Posterior cingulate gyrus (tissue), 11 donors: ENCODE results near the gene KIF21A.

ENCODE experiments used
- DNase-seq, 10 donors: peaks; one replicate each; pipeline versions ENCODE4 v3.0.0 to v3.0.0-alpha.2; 2020 to 2021; ENCODE audit warnings: mixed read lengths in 3 of 10
- intact Hi-C: fragments of 100-400 bp; cut with DNase I; formaldehyde crosslinking; loops from one replicate; pipeline ENCODE4 v1.15.1; 2023

The KIF21A gene

GRCh38 chr12:39354955-39355354 is 88.0 kb downstream of the KIF21A start:
- intact Hi-C loops: no loop called here
- no peak for DNase-seq

- DNase-seq: no peak
- intact Hi-C loops: no loop called here
These were observed 90.4 kb downstream of the KIF21A start for GRCh38 chr12:39352471-39353017.

GRCh38 chr12:39351153-39351552 is 91.8 kb downstream of the KIF21A start:
- intact Hi-C loops: no loop called here
- no peak for DNase-seq

GRCh38 chr12:39348941-39349626 is 93.8 kb downstream of the KIF21A start:
- no peak for DNase-seq
- intact Hi-C loops: loop anchor here (10.0 kb wide), 1 partner anchor 46 kb away; no protein-coding TSS in a partner anchor

GRCh38 chr12:39348523-39348922 is 94.4 kb downstream of the KIF21A start:
- intact Hi-C loops: loop anchor here (10.0 kb wide), 1 partner anchor 46 kb away; no protein-coding TSS in a partner anchor
- DNase-seq: no peak

- DNase-seq: no peak
- intact Hi-C loops: loop anchor here (10.0 kb wide), 1 partner anchor 50 kb away; no protein-coding TSS in a partner anchor
These were observed 98.0 kb downstream of the KIF21A start for GRCh38 chr12:39344926-39345325.

- intact Hi-C loops: loop anchor here (10.0 kb wide), 1 partner anchor 51 kb away; no protein-coding TSS in a partner anchor
- DNase-seq: no peak
These were observed 99.3 kb downstream of the KIF21A start for GRCh38 chr12:39343665-39344064.

- intact Hi-C loops: loop anchor here (10.0 kb wide), 1 partner anchor 53 kb away; no protein-coding TSS in a partner anchor
- no peak for DNase-seq
These were observed 101.2 kb downstream of the KIF21A start for GRCh38 chr12:39341761-39342160.

- no peak for DNase-seq
- intact Hi-C loops: loop anchor here (10.0 kb wide), 1 partner anchor 54 kb away; no protein-coding TSS in a partner anchor
These were observed 101.7 kb downstream of the KIF21A start for GRCh38 chr12:39341179-39341578.

GRCh38 chr12:39332661-39333175 is 110.2 kb downstream of the KIF21A start:
- DNase-seq: peak in 1 of 10 donors; percentile 62
- intact Hi-C loops: no loop called here

GRCh38 chr12:39331539-39332261 is 111.2 kb downstream of the KIF21A start:
- DNase-seq: no peak
- intact Hi-C loops: no loop called here

GRCh38 chr12:39329876-39330275 is 113.0 kb downstream of the KIF21A start:
- no peak for DNase-seq
- intact Hi-C loops: no loop called here

GRCh38 chr12:39329018-39329417 is 113.9 kb downstream of the KIF21A start:
- no peak for DNase-seq
- intact Hi-C loops: no loop called here

- no peak for DNase-seq
These were observed 115.0 kb downstream of the KIF21A start for GRCh38 chr12:39327965-39328364.

GRCh38 chr12:39327510-39327909 is 115.4 kb downstream of the KIF21A start:
- no peak for DNase-seq
- intact Hi-C loops: no loop called here

More at GRCh38 chr12:39327965-39328364, 115.0 kb downstream of the KIF21A start:
- intact Hi-C loops: no loop called here

GRCh38 chr12:39319180-39319579 is 123.7 kb downstream of the KIF21A start:
- no peak for DNase-seq
- intact Hi-C loops: loop anchor here (5.0 to 10.0 kb wide), 3 partner anchors 123 to 376 kb away; partner anchors contain the start of genes ABCD2 and KIF21A

- intact Hi-C loops: loop anchor here (10.0 kb wide), 1 partner anchor 380 kb away; no protein-coding TSS in a partner anchor
- no peak for DNase-seq
These were observed 128.4 kb downstream of the KIF21A start for GRCh38 chr12:39314547-39314946.

GRCh38 chr12:39309516-39309915 is 133.4 kb downstream of the KIF21A start:
- DNase-seq: no peak
- intact Hi-C loops: no loop called here

- DNase-seq: no peak
These were observed 141.5 kb downstream of the KIF21A start for GRCh38 chr12:39301422-39301821.

GRCh38 chr12:39300799-39301198 is 142.1 kb downstream of the KIF21A start:
- intact Hi-C loops: no loop called here
- no peak for DNase-seq

More at GRCh38 chr12:39301422-39301821, 141.5 kb downstream of the KIF21A start:
- intact Hi-C loops: no loop called here

GRCh38 chr12:39297891-39298290 is 145.0 kb downstream of the KIF21A start:
- no peak for DNase-seq
- intact Hi-C loops: no loop called here
